Measurements from ENCODE around the gene FLRT1. TPM values are rescaled to one million over a fixed set of nuclear protein-coding genes. Genes with fewer than 3 reads are reported as not detected.

Gene FLRT1
- total and polyA plus RNA-seq, 2 of the 13 experiments (the other 11 are each of a cell fraction or from before 2014, with no cell fraction given) = 0.02 to 0.08 TPM

- FAIRE-seq = no peak
- TF ChIP-seq ZNF101 (CRISPR knock-in tag; IDR thresholded peaks at IDR 0.05; ENCODE audit: borderline replicate concordance, low read depth) (no peak), ATAD3A (CRISPR knock-in tag; IDR thresholded peaks at IDR 0.05) (no peak), SNRNP70 (IDR thresholded peaks at IDR 0.05; ENCODE audit: low read depth, low read length) (no peak), HCFC1 (IDR thresholded peaks at IDR 0.05; ENCODE audit: low read depth, low read length) (no peak)
These were observed 6.0 kb upstream of the FLRT1 start for GRCh38 chr11:64029773-64030172.

GRCh38 chr11:64031001-64031400 lies 4.7 kb upstream of the FLRT1 start:
- peaks cover 6% of the 10 kb centered on the region; the same call in 1 of the 2 replicates for H3K4me1 ChIP-seq (ENCODE audit: insufficient read depth, low read length)
- ChIA-PET CTCF (ENCODE audit: low intra/inter-chr PET ratio, low total read pairs) (no interaction called here), POLR2A (no interaction called here)
- TF ChIP-seq GZF1 (CRISPR knock-in tag; IDR thresholded peaks at IDR 0.05) = no peak
- no peak overlapping the region for H3K27ac ChIP-seq (ENCODE audit: extremely low read length, insufficient read depth, low read length)
- H3K9me3 ChIP-seq (ENCODE audit: low read length) = no peaks in the 10 kb centered on the region
- in situ Hi-C loops (cut with HindIII; ENCODE audit: extremely low pct_ligation_motif_present, low pct_unique_long_range_greater_than_20kb) (no loop called here), intact Hi-C loops (cut with micrococcal nuclease; ENCODE audit: unreplicated experiment) (no loop called here)
- H4K20me1 ChIP-seq (ENCODE audit: insufficient read depth, low read length) = peaks cover 33% of the 10 kb centered on the region; the same call in 1 of the 2 replicates
- no peak overlapping the region for H3K4me3 ChIP-seq (replicated peaks in 1 of 3; ENCODE audit: insufficient read depth in 1 of 3, low read depth in 2 of 3, low read length in 3 of 3)
- peaks cover 7 to 18% of the 10 kb centered on the region in 2 experiments; a peak in 4 of 5 replicates for H3K27me3 ChIP-seq (ENCODE audit: control insufficient read depth in 1 of 2, insufficient read depth in 2 of 2, low read length in 2 of 2)
- no peak overlapping the region for H3K4me2 ChIP-seq (ENCODE audit: low read depth, low read length)
- H3K9ac ChIP-seq (ENCODE audit: insufficient read depth, low read depth, low read length) = no peak overlapping the region
- FAIRE-seq (no peak), ATAC-seq (no peak), DNase-seq (ENCODE audit: low spot score) (no peak)
- no peaks in the 10 kb centered on the region for H3K79me2 ChIP-seq (ENCODE audit: insufficient read depth, low read length)
- no peak overlapping the region for H2AFZ ChIP-seq (ENCODE audit: low read length)
- WGBS (ENCODE audit: low lambda C conversion rate) = 100% methylated on average over 2 of the region's 3 CpGs
- no TSS peak for BruUV-seq (replicated peaks)
- no peaks in the 10 kb centered on the region for H3K36me3 ChIP-seq (replicated peaks in 1 of 2; ENCODE audit: control insufficient read depth in 1 of 2, insufficient read depth in 2 of 2, low read length in 2 of 2)

More at GRCh38 chr11:64029773-64030172, 6.0 kb upstream of the FLRT1 start:
- POLR2A ChIA-PET = no interaction called here
- no TSS peak for BruUV-seq (replicated peaks)
- H3K79me2 ChIP-seq (ENCODE audit: insufficient read depth, low read length) = no peaks in the 10 kb centered on the region
- CTCF ChIA-PET (ENCODE audit: low intra/inter-chr PET ratio, low total read pairs) = no interaction called here
- DNase-seq (ENCODE audit: low spot score) (no peak), ATAC-seq (no peak)
- intact Hi-C loops (cut with micrococcal nuclease; ENCODE audit: unreplicated experiment) (no loop called here), in situ Hi-C loops (cut with HindIII; ENCODE audit: extremely low pct_ligation_motif_present, low pct_unique_long_range_greater_than_20kb) (no loop called here)
- H3K4me3 ChIP-seq (replicated peaks in 1 of 3; ENCODE audit: insufficient read depth in 1 of 3, low read depth in 2 of 3, low read length in 3 of 3) = no peak overlapping the region
- H3K9me3 ChIP-seq (ENCODE audit: low read length) = no peaks in the 10 kb centered on the region
- H4K20me1 ChIP-seq (ENCODE audit: insufficient read depth, low read length) = peaks cover 28% of the 10 kb centered on the region; the same call in 1 of the 2 replicates
- peaks cover 7 to 13% of the 10 kb centered on the region in 2 experiments; a peak in 4 of 5 replicates for H3K27me3 ChIP-seq (ENCODE audit: control insufficient read depth in 1 of 2, insufficient read depth in 2 of 2, low read length in 2 of 2)
- no peak overlapping the region for H3K27ac ChIP-seq (ENCODE audit: extremely low read length, insufficient read depth, low read length)
- no peaks in the 10 kb centered on the region for H3K36me3 ChIP-seq (replicated peaks in 1 of 2; ENCODE audit: control insufficient read depth in 1 of 2, insufficient read depth in 2 of 2, low read length in 2 of 2)
- H3K9ac ChIP-seq (ENCODE audit: insufficient read depth, low read depth, low read length) = no peak overlapping the region
- H3K4me2 ChIP-seq (ENCODE audit: low read depth, low read length) = no peak overlapping the region
- peaks cover under 1% of the 10 kb centered on the region; the same call in 1 of the 2 replicates for H3K4me1 ChIP-seq (ENCODE audit: insufficient read depth, low read length)
- 54% methylated on average over 8 of the region's 8 CpGs for WGBS (ENCODE audit: low lambda C conversion rate)
- H2AFZ ChIP-seq (ENCODE audit: low read length) = no peak overlapping the region
